RPMI8226 (cell line): Measurements from ENCODE around the gene CIT.

ENCODE experiments used
- DNase-seq: peaks from one replicate; pipeline ENCODE4 v3.0.0-alpha.2; 2015

The CIT gene

DNA sequence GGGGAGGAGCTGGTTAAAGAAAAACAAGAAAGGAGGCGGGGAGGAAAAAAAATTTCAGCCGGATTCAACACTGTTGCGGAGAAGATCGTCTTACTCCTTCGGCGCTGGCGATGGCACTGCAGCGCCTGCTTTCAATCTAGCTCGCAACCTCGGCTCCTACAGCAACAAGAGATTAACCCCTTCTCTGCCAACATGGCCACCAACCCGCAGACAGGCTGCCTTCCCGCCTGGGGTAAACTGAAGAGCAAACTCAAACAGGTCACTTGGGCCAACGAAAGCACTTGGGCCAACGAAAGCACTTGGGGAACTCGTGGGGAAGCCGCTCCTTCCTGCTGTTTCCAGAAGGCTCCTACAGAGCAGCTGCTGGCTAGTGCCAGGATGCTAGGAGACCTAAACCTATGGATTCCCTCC lies 73.7 kb downstream of the CIT start:
- DNase-seq, result no peak

DNA sequence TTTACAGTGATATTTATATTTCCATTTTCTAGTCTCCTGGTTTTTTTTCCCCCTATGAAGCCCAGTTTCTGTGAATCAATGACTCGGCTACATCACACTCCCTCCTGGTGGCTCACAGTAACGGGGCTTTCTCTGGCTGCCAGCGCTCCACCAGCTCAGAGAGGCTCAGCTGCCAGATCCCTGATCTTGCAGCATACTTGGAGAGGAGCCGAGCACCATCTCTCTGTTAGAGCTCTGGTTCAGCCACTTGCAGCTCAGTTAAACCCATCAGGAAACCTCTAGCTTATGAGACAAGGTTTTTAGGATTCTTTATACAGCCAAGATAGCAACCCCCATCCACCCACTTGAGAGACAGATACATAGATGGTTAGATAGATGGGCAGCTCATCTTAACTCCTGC lies 74.6 kb downstream of the CIT start:
- DNase-seq, result no peak

DNA sequence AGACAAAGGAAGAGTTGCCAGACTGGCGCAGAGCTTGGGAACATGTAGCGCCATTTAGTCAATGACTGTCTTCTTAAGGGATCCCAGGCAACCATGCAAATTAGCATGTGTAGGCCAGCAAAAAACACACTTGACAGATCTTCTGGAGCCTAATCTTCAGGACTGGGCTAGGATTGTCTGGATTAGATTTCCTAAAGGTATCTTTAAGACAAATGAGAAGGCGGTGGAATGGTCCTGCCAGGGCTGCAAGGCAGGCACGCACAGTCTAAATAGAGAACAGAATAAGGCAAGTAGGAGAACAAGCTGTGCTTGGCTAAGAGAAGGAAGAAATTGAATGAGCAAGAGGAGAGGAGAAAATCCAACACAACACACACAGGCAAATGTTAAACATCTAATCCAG lies 80.0 kb downstream of the CIT start:
- DNase-seq, result no peak

- no peak for DNase-seq
These were observed 80.8 kb downstream of the CIT start for GRCh38 chr12:119796292-119796691.

- DNase-seq, result no peak
These were observed 85.7 kb downstream of the CIT start for GRCh38 chr12:119791453-119791852.

DNA sequence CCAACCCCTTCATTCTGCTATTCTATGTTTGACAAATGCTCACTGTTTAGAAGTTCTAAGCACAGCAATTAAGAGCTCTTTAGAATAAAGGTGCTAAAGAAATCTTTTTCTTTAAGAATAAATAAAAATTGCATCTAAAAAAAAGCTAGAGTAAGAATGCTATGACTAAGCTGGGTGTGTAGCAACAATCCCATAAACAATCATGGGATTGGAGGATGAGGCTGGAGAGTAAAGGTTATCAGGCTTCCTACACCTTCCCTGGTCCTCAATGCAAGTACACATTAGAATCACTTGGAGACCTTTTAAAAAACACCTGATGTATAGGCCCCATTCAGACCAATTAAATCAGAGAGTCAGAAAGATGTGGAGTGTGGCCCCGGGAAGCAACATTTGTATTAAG lies 88.3 kb downstream of the CIT start:
- DNase-seq, result no peak

- no peak for DNase-seq
These were observed 90.6 kb downstream of the CIT start for GRCh38 chr12:119786539-119786938.

- DNase-seq, result no peak
These were observed 92.4 kb downstream of the CIT start for GRCh38 chr12:119784673-119785072.

GRCh38 chr12:119783787-119784186 lies 93.3 kb downstream of the CIT start:
- DNase-seq, result no peak

DNA sequence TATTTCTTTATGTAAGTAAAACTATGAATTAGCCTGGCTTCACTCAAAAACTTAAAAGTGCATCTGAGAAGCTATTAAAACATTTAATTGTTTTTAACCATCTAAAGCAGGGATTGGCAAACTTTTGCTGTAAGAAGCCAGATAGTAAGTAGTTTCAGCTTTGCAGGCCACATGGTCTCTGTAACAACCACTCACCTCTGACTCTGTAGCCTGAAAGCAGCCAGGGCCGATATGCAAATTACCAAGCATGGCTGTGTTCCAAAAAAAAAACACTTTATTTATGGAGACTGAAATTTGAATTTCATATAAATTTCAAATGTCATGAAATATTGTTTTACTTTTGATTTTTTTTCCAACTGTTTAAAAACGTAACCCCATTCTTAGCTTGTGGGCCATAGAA lies 95.3 kb downstream of the CIT start:
- no peak for DNase-seq

GRCh38 chr12:119780786-119781434 lies 96.2 kb downstream of the CIT start:
- peak; percentile 24 for DNase-seq

DNA sequence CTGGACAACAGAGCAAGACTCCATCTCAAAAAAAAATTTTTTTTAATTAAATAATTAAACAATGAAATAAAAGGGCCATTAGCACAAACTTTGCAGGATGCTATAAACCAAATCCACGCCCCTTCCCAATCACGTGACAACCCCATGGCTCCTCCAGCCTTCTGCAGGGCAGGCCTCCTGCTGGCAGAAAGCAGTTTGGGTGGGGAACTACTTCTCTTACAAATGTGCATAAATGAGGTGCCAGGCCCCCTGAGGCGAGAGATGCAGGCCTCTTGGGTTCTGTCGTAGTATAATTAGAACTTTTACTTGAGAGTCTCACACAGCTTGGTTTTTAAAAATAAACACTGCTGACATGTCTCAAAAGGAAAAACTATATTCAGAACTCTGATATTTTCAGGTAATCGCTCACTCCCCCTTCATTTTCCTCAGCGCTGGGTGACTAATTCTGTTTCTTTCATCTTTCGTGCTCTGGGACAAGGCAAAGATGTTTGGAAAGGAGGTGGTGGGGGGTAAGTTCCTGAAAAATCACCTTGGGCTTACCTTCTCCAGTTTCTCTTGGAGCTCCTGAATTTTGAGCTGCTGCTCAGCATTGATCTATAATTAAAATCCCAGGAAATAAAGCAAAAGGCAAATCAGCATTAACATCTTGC lies 101.7 kb downstream of the CIT start:
- DNase-seq, result no peak

DNA sequence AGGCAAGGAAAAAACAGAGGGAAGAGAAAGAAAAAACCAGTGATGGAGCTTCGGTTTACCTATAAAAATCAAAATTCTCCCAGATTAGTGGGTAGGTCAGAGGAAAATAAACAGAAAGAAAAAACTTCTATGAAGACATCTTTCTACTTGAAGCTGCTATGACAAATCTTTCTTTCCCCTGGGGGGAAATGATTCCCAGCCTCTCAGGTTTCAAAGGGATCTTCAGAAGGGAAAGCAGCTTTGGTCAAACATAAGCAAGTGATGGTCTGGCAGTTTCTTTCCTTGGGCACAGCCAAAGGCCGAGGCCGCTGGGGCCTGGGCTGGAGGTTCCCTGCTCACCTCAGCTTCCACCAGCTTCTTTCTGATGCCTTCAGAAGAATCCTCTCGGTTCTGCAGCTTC lies 104.7 kb downstream of the CIT start:
- DNase-seq, result no peak

DNA sequence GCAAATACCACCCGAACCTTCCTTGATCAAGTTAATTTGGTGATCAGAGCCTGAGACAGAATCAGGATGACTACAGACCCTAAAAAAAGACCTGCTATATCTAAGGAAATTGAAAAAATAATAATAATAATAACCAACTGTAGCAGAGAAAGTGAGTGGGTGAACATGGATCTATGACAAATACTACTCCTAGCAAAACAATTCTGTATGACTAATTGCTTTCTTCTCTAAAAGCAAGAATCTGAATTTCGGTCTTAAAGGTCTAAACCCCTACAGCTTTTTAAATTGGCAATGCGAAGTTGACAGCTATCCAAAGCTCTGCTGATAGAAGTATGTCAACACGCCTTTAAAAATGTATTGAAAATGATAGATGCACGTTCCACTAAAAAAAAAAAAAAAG lies 107.0 kb downstream of the CIT start:
- no peak for DNase-seq

DNA sequence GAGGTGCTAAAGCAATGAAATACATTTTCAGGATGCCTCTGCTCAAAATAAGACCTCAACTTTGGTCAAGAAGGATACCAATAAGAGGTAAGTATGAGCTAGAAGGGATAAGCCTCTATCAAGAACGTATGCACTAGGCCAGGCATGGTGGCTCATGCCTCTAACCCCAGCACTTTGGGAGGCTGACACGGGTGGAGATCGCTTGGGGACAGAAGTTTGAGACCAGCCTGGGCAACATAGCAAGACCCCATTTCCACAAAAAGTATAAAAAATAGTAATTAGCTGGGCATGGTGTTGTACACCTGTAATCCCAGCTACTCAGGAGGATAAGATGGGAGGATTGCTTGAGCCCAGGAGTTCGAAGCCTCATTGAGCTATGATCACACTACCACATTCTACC lies 114.5 kb downstream of the CIT start:
- DNase-seq, result no peak

DNA sequence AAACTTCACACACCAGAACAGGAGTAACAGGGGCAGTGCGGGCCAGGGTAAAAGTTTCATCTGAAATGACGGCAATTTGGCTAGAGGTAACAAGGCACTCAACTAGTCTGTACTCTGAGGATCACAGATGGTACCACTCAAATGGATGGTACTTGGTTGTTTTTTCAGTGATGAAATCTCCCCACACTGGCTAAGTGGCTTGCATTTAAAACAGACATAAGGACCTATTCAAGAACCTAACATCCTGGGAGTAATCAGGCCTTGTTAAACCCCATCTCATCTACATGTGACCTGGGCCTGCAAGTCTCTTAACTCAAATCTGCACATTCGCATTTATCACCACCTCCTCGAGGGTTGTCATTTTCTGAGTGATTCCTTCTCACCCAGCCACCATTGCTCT lies 118.4 kb downstream of the CIT start:
- DNase-seq, result no peak

- DNase-seq, result no peak
These were observed 118.9 kb downstream of the CIT start for GRCh38 chr12:119758234-119758633.

- DNase-seq, result no peak
These were observed 125.2 kb downstream of the CIT start for GRCh38 chr12:119751961-119752360.

DNA sequence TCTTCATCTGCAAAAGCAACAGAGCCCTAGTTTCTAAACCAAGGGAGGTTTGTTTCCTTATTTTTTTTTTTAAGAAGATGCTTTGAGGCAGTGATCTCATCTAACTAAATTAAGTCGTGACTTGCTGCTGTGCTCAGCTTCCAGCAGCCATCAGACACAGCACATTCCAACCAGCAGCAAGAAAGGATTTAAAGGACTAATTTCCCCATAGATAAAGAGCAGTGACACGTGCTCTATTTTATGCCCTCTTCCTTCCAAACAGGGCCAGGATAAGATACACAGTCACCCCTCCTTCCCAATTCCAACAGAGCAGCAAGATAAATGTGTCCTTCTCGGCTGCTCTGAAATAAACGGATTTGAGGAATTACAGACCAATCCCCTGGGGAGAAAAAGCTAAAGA lies 127.5 kb downstream of the CIT start:
- no peak for DNase-seq

DNA sequence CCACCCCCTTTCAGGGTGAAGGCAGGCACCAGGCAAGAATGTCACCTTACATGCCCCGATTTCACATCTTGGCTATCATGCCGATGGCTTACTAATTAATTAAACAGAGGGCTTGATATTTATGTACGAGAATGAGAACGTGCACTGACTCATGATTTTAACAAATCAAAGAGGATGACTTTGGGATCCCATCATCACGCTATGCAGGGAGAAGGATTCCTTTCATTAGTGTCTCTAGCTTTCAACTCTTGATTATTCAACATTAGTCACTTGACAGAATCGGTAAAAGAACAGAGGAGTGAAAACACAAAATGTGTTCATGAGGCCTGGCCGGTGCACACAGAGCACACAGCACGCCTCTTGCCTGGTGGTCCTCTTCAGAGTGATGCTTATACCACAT lies 128.6 kb downstream of the CIT start:
- DNase-seq, result no peak

DNA sequence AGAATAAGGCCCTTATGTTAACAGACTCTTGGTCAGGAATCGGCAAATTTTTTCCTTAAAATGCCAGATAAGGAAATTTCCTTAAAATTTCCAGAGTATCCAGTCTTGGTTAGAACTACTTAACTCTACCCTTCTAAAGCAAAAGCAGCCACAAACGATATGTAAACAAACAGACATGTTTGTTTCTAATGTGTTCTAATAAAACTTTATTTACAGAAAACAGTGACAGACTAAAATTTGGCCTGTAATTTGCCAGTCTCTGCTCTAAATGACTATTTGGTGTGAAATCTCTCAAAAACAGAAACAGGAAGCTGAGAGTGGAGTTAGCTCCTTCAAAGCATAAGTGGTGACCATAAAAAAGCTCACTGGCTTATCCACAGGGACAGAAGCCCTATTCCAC lies 131.0 kb downstream of the CIT start:
- no peak for DNase-seq

DNA sequence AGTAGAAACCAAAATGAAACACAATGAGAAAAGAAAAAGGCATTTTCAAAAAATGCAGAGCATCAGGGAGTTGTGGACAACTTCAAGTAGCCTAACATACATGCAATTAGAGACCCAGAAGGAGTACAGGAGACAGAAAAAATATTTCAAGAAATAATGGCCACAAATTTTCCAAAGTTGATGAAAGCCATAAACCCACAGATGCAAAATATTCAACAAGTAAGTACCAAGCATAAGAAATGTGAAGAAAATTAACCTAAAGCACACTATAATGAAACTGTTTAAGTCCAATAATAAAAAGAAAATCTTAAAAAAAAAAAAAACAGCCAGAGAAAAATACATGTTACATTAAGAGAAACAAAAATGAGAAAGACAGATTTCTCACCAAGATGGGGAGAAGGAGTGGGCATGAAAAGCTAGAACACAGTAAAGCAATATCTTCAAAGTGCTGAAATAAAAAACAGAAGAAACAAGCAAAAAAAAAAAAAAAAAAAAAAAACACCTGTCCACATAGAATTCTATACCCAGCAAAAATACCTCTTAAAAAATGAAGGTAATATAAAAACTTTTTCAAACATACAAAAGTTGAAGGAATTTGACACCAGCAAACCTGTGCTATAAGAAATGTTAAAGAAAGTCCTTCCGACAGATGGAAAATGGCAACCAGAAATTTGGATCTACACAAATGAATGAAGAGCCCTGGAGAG lies 132.1 kb downstream of the CIT start:
- no peak for DNase-seq

GRCh38 chr12:119742700-119743099 lies 134.4 kb downstream of the CIT start:
- no peak for DNase-seq

DNA sequence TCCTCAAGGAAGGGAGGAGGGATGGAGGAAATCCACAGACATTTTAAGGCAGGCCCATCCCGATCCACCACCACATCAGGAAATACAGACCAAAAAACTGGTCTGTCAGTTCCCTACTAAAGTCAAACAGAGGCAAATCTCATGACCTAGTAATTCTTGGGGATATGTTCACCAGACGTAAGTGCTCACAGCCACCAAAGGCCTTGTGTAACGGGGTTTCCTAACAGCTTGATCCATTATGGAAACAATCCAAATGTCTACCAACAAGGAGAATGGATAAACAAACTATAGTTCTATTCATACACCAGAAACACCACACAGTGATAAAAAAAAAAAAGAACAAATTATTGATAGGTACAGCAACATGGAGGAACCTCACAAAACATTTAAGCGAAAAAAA lies 136.3 kb downstream of the CIT start:
- DNase-seq, result no peak

DNA sequence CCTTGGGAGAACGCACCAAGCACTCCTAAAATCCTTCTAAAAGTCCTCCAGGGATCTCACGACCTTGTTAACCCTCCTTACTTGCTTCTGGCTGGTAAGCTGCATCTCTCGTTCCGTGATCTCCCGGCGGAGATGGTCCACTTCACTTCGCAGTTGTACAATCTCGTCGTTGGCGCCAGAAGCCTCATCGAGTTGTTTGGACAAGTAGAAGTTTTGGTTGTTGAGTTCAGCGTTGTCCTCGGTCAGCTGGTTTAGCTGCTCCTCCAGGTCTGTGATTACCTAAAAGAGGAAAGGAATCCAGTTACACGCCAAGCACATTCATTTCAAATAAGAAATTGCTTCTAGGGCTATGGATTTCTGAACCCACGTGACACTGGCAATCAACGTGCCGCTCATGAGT lies 142.0 kb downstream of the CIT start:
- no peak for DNase-seq
